GM21786 (cell line): ENCODE results near the gene GPHA2.
"Not testable (repeated sequence)": the region's sequence is repeated elsewhere in the genome, so short reads cannot be mapped to it uniquely, and the experiment has no call there.

Source experiments
- ATAC-seq: cut with Tn5 transposase; IDR thresholded peaks from one replicate; pipeline ENCODE4 v1.9.1; 2021; ENCODE audit not compliant: unreplicated experiment

The GPHA2 gene

GRCh38 chr11:64935359-64936081 lies at the start of gene GPHA2:
TSS of gene GPHA2 (minus strand) at chr11:64935893. CDS start at chr11:64935460, 433 bp downstream.
- ATAC-seq = no peak

GRCh38 chr11:64983339-64983738 lies 47.6 kb upstream of the GPHA2 start:
- ATAC-seq = not testable (repeated sequence)

- no peak for ATAC-seq
Observed at GRCh38 chr11:64976651-64977050, 41.0 kb upstream of the GPHA2 start.

- ATAC-seq = no peak
Observed at GRCh38 chr11:64974124-64974523, 38.4 kb upstream of the GPHA2 start.

GRCh38 chr11:64971421-64972233 lies 35.9 kb upstream of the GPHA2 start, which contains the start of gene MAJIN:
TSS of gene MAJIN (minus strand) at chr11:64972108. CDS start at chr11:64959405, 12,703 bp downstream.
- no peak for ATAC-seq

GRCh38 chr11:64970731-64971151 lies 35.0 kb upstream of the GPHA2 start:
- ATAC-seq = no peak

- ATAC-seq = no peak
Observed at GRCh38 chr11:64969209-64969608, 33.5 kb upstream of the GPHA2 start.

GRCh38 chr11:64967375-64967774 lies 31.7 kb upstream of the GPHA2 start:
- ATAC-seq = no peak

GRCh38 chr11:64963072-64963631 lies 27.5 kb upstream of the GPHA2 start:
- ATAC-seq = no peak

- no peak for ATAC-seq
Observed at GRCh38 chr11:64960719-64961118, 25.0 kb upstream of the GPHA2 start.

GRCh38 chr11:64959498-64959897 lies 23.8 kb upstream of the GPHA2 start:
- ATAC-seq = no peak

GRCh38 chr11:64954201-64954600 lies 18.5 kb upstream of the GPHA2 start:
- no peak for ATAC-seq

- ATAC-seq = no peak
Observed at GRCh38 chr11:64951529-64951928, 15.8 kb upstream of the GPHA2 start.

GRCh38 chr11:64947208-64947814 lies 11.6 kb upstream of the GPHA2 start:
- ATAC-seq = no peak

- no peak for ATAC-seq
Observed at GRCh38 chr11:64936539-64936938, 846 bp upstream of the GPHA2 start.

- no peak for ATAC-seq
Observed at GRCh38 chr11:64934682-64935358, 873 bp downstream of the GPHA2 start.

- no peak for ATAC-seq
Observed at GRCh38 chr11:64933935-64934681, 1.6 kb downstream of the GPHA2 start.

GRCh38 chr11:64933213-64933934 lies 2.3 kb downstream of the GPHA2 start:
- ATAC-seq = no peak

- no peak for ATAC-seq
Observed at GRCh38 chr11:64932324-64932723, 3.4 kb downstream of the GPHA2 start.
